ENCODE results near the gene MYT1.
"Not testable (repeated sequence)": the region's sequence is repeated elsewhere in the genome, so short reads cannot be mapped to it uniquely, and the experiment has no call there.

MYT1 gene

GRCh38 chr20:64164123-64164836 is at the start of gene MYT1:
Gene MYT1 (plus strand): TSS chr20:64164452. CDS start chr20:64198862, 34,410 bp downstream.
- no peak for DNase-seq (ENCODE audit: low read depth)

- no peak for DNase-seq (ENCODE audit: low read depth)
Measured at GRCh38 chr20:64115171-64115911, 48.9 kb upstream of the MYT1 start.

DNA sequence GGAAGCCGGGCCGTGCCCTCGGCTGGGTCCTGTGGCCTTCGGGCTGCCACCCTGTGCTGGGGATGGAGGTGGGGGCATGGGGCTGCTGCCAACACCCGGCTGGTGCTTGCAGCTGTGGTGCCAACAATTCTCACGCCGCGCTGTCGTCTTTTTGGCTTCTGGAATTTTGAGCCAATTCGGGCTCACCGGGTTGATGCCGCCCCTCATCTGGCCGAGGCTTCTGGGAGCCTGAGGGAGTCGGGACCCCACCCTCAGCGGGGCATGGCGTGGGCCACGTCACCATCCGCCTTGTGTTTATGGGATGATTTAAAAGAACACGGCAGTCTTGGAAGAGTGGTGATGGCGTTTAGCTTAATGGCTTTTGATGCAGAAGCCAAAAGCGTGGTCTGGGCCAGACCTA is 48.2 kb upstream of the MYT1 start:
- no peak for DNase-seq (ENCODE audit: low read depth)

DNA sequence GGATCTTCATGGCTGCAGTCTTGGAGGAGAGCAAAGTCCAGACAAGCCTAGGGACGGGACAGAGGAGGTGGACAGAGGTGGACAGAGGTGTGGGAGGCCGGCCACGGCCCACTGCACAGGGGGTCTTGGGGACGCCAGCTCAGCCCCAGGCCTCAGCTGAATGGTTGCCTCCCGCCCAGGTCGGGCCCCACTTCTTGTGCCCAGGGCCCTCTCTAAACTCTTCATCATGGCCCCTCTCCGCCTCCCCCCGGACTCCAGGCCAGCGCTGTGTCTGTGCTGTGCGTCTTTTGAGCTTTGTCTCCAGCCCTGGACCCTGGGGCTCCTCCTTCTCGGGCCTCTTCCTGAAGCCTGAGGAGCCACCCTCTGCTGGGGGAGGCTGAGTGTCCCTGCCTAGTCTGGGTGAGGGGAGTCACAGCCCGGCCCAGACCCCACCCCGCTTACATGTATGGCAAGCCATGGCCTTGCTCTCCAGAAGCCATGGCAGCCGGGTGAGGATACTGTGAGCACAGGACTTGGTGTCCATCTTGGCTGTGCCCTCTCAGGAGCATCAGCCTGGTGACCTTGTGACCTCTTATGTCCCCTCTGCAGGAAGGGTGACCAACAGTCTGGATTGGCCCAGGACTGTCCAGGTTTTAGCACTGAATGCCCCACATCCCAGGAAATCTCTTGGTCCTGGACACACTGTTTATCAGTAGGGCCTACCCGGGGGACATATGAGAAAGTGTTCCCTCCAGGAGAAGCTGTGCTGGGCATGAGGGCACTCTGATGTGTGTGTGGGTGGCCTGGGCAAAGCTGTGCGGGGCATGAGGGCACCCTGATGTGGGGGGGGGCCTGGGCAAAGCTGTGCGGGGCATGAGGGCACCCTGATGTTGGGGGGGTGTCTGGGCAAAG is 47.5 kb upstream of the MYT1 start:
- DNase-seq (ENCODE audit: low read depth) = no peak

DNA sequence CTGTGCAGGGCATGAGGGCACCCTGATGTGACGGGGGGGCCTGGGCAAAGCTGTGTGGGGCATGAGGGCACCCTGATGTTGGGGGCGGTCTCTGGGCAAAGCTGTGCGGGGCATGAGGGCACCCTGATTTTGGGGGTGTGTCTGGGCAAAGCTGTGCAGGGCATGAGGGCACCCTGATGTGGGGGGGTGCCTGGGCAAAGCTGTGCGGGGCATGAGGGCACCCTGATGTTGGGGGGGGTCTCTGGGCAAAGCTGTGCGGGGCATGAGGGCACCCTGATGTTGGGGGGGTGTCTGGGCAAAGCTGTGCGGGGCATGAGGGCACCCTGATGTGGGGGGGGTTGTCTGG is 46.8 kb upstream of the MYT1 start:
- DNase-seq (ENCODE audit: low read depth) = not testable (repeated sequence)

GRCh38 chr20:64119301-64119680 is 45.0 kb upstream of the MYT1 start:
- no peak for DNase-seq (ENCODE audit: low read depth)

GRCh38 chr20:64119681-64120341 is 44.4 kb upstream of the MYT1 start:
- DNase-seq (ENCODE audit: low read depth) = no peak

DNA sequence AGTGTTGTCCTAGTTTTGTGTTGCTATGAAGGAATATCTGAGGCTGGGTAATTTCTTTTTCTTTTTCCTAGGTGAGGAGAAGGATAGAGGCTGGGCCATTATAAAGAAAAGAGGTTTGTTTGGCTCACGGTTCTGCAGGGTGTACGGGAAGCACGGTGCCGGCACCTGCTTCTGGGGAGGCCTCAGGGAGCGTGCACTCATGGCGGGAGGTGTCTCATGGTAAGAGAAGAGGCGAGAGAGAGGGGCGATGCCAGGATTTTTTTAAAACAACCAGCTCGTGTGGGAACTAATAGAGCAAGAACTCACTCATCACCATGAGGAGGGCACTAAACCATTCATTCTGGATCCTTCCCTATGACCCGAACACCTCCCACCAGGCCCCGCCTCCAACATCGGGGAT is 42.7 kb upstream of the MYT1 start:
- no peak for DNase-seq (ENCODE audit: low read depth)

DNA sequence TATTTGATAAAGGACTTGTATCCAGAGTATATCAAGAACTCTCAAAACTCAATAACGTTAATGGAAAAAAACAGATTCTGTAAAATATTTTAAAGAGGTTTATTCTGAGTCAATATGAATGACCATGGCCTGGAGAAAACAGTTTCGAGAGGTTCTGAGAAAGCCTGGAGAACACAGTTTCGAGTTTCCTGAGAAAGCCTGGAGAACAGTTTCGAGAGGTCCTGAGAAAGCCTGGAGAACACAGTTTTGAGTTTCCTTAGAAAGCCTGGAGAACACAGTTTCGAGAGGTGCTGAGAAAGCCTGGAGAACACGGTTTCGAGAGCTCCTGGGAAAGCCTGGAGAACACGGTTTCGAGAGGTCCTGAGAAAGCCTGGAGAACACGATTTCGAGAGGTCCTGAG is 41.3 kb upstream of the MYT1 start:
- DNase-seq (ENCODE audit: low read depth) = not testable (repeated sequence)

- DNase-seq (ENCODE audit: low read depth) = not testable (repeated sequence)
Measured at GRCh38 chr20:64123517-64123916, 40.7 kb upstream of the MYT1 start.

- DNase-seq (ENCODE audit: low read depth) = no peak
Measured at GRCh38 chr20:64129146-64129782, 35.0 kb upstream of the MYT1 start.

GRCh38 chr20:64130271-64130670 is 34.0 kb upstream of the MYT1 start:
- DNase-seq (ENCODE audit: low read depth) = no peak

GRCh38 chr20:64130876-64131275 is 33.4 kb upstream of the MYT1 start:
- DNase-seq (ENCODE audit: low read depth) = no peak

DNA sequence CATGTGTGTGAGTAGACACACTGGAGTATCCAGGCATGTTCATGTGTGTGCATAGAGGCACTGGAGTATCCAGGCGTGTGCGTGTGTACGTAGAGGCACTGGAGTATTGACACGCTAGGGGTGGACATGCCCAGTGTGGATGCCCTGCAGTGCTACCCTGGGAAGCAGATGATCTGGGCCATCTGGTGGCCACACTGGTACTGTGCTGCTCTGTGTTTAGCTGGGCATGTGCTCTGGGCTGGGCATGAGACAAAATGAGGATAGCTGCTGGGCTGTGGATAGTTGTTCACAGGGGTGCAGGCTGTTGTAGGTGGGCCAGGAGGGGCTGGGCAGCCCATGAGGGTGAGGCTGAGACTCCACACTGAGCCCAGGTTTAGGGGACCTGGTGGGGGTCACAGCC is 32.8 kb upstream of the MYT1 start:
- no peak for DNase-seq (ENCODE audit: low read depth)

DNA sequence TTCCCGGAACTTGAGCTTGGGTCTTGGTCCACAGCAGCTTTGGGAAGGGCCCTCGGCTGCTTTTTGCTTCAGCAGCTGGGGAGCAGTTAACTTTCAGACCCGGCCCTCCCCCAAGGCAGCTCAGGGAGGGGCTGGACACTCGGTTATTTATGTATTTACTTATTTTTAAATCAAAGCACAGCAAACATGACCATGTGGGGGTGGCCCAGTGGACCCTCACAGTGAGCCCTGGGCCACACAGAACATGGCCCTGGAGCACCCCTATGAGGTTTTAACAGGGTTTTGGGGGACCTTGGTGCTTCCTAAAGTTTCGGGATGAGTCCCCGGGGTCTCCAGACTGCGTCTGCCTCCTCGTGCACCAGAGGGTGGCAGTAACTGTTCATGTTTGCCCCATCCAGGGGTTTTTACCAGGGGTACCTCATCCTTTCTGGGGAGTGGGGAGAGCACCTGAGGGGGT is 30.3 kb upstream of the MYT1 start:
- no peak for DNase-seq (ENCODE audit: low read depth)

GRCh38 chr20:64134744-64135143 is 29.5 kb upstream of the MYT1 start:
- not testable (repeated sequence) for DNase-seq (ENCODE audit: low read depth)

DNA sequence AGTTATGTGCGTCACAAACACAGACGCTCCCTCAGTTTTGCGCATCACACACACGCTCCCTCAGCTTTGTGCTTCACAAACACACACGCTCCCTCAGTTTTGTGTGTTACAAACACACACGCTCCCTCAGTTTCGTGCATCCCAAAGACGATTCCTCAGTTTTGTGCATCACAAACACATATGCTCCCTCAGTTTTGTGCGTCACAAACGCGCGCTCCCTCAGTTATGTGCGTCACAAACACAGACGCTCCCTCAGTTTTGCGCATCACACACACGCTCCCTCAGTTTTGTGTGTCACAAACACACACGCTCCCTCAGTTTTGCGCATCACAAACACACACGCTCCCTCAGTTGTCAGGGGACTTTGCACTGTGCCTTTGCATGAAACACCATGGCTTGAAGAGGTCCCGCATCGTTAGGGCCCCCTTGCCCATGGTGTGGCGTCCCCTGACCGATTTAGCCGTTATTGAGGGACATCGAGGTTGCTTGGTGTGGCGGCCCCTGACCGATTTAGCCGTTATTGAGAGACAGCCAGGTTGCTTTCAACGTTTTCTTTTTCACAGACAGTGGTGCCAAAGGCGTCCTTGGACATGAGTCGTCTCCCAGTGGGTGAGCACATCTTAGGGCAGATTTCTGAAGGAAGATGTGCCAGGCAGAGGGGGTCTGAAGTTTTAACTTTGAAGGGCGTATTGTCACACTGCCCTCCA is 28.1 kb upstream of the MYT1 start:
- DNase-seq (ENCODE audit: low read depth) = no peak

DNA sequence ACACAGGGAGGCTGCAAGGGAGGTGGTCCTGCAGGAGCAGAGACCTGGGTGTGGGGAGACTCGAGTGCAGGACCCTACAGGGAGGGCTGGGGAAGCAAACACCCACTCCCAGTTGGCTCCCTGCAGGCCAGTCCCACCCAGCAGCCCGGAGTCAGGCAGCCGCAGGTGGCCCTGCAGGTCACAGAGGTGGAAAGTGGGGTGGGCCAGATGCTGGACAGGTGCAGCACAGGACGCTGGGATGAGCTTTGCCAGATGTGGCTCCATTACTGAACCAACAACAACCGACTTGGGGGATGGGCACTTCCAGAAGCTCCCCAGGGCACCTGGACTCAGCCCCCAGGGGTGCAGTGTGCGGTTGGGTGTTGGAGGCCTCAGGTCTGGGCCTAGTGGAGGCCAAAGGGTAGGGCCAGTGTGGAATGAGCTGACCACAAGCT is 26.6 kb upstream of the MYT1 start:
- no peak for DNase-seq (ENCODE audit: low read depth)

GRCh38 chr20:64138276-64138815 is 25.9 kb upstream of the MYT1 start:
- no peak for DNase-seq (ENCODE audit: low read depth)

DNA sequence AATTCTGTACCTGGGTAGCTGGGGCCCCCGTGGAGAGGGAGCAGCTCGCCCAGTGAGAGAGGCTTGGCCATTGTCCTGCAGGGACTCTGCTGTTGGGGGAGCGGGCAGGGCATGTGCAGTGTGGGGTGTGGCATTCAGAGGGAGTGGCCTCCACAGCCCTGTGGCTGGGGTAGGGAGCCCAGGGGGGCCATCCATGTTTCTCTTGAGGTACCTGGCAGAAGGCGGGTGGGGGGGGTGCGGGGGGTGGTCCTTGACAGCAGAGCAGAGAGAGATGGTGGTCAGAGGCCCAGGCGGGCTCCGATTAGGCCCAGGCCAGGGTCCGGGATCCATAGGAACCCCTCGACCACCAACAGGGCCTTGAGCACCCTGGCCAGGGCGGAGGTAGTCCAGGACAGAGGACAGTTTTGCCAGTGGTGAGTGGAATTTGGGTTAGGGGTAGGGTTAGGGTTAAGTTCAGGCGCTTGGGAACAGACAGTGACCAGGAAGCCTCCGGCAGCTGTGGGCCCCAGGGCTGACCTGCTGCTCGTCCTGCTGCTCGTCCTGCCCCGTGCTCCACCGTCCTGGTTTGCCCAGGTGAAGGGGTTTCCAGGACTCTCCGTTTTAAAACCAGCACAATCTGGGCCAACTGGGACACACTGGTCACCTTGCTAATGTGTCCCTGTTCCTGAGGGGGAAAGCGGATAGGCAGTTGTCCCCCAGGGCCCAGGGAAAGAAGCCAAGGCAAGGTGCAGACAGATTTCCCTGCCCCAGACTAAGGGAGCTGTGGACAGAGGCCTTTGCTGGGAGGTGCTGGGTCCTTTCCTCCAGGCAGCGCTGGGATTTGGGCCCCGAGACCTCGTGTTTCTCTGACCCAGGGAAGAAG is 24.8 kb upstream of the MYT1 start:
- no peak for DNase-seq (ENCODE audit: low read depth)
